Measurements from ENCODE around the gene FOXF1.

The FOXF1 gene

GRCh38 chr16:86492267-86492960, 17.9 kb upstream of the FOXF1 start:
- no peak for TF ChIP-seq CTCF (IDR thresholded peaks at IDR 0.05; ENCODE audit: insufficient read depth, low read depth, low read length, missing control alignments)
- H3K4me3 ChIP-seq (ENCODE audit: low read depth, low read length): no peak overlapping the region
- no peak for DNase-seq (ENCODE audit: low read depth)

- no peak for TF ChIP-seq CTCF (IDR thresholded peaks at IDR 0.05; ENCODE audit: insufficient read depth, low read depth, low read length, missing control alignments)
- no peak overlapping the region for H3K4me3 ChIP-seq (ENCODE audit: low read depth, low read length)
- DNase-seq (ENCODE audit: low read depth): no peak
Measured at GRCh38 chr16:86492961-86493629, 17.2 kb upstream of the FOXF1 start.

GRCh38 chr16:86494039-86494564, 16.2 kb upstream of the FOXF1 start:
- H3K4me3 ChIP-seq (ENCODE audit: low read depth, low read length): no peak overlapping the region
- no peak for DNase-seq (ENCODE audit: low read depth)
- TF ChIP-seq CTCF (IDR thresholded peaks at IDR 0.05; ENCODE audit: insufficient read depth, low read depth, low read length, missing control alignments): no peak

- TF ChIP-seq CTCF (IDR thresholded peaks at IDR 0.05; ENCODE audit: insufficient read depth, low read depth, low read length, missing control alignments): no peak
- DNase-seq (ENCODE audit: low read depth): no peak
- no peak overlapping the region for H3K4me3 ChIP-seq (ENCODE audit: low read depth, low read length)
Measured at GRCh38 chr16:86494565-86495356, 15.6 kb upstream of the FOXF1 start.

GRCh38 chr16:86495357-86495701, 15.0 kb upstream of the FOXF1 start:
- no peak for DNase-seq (ENCODE audit: low read depth)
- H3K4me3 ChIP-seq (ENCODE audit: low read depth, low read length): no peak overlapping the region
- TF ChIP-seq CTCF (IDR thresholded peaks at IDR 0.05; ENCODE audit: insufficient read depth, low read depth, low read length, missing control alignments): no peak

- no peak for DNase-seq (ENCODE audit: low read depth)
- no peak overlapping the region for H3K4me3 ChIP-seq (ENCODE audit: low read depth, low read length)
- TF ChIP-seq CTCF (IDR thresholded peaks at IDR 0.05; ENCODE audit: insufficient read depth, low read depth, low read length, missing control alignments): no peak
Measured at GRCh38 chr16:86495756-86496261, 14.5 kb upstream of the FOXF1 start.
